ENCODE measurements around the gene HHATL.

The HHATL gene

GRCh38 chr3:42697289-42698051 lies 5.1 kb downstream of the HHATL start:
- no peak for DNase-seq (ENCODE audit: extremely low spot score)
- TF ChIP-seq FOXK2 (IDR thresholded peaks at IDR 0.05) (no peak), FOXM1 (IDR thresholded peaks at IDR 0.05; ENCODE audit: borderline replicate concordance) (no peak), L3MBTL2 (conservative IDR thresholded peaks at IDR 0.05) (no peak), ELF4 (IDR thresholded peaks at IDR 0.05) (no peak), ARNT (IDR thresholded peaks at IDR 0.05) (no peak), HDGF (IDR thresholded peaks at IDR 0.05; ENCODE audit: borderline replicate concordance) (no peak), ZNF384 (IDR thresholded peaks at IDR 0.05) (no peak), BHLHE40 (IDR thresholded peaks at IDR 0.05; ENCODE audit: borderline replicate concordance) (no peak), SUZ12 (IDR thresholded peaks at IDR 0.05) (no peak), FOXA1 (IDR thresholded peaks at IDR 0.05) (no peak), NFRKB (IDR thresholded peaks at IDR 0.05) (no peak)
- TF ChIP-seq, protein P1, sequence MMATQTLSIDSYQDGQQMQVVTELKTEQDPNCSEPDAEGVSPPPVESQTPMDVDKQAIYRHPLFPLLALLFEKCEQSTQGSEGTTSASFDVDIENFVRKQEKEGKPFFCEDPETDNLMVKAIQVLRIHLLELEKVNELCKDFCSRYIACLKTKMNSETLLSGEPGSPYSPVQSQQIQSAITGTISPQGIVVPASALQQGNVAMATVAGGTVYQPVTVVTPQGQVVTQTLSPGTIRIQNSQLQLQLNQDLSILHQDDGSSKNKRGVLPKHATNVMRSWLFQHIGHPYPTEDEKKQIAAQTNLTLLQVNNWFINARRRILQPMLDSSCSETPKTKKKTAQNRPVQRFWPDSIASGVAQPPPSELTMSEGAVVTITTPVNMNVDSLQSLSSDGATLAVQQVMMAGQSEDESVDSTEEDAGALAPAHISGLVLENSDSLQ (IDR thresholded peaks at IDR 0.05): no peak
- CTCF ChIA-PET: interaction anchor here (0.9 kb wide), 1 partner anchor 14 kb away, joined by 3 read pairs; no protein-coding TSS in a partner anchor
- POLR2A ChIA-PET: no interaction called here

- TF ChIP-seq HDGF (IDR thresholded peaks at IDR 0.05; ENCODE audit: borderline replicate concordance): no peak
- TF ChIP-seq BHLHE40 (IDR thresholded peaks at IDR 0.05; ENCODE audit: borderline replicate concordance): no peak
- TF ChIP-seq FOXM1 (IDR thresholded peaks at IDR 0.05; ENCODE audit: borderline replicate concordance): no peak
- TF ChIP-seq, protein P1 (IDR thresholded peaks at IDR 0.05): no peak
- no peak for TF ChIP-seq FOXK2 (IDR thresholded peaks at IDR 0.05)
- no peak for TF ChIP-seq ZNF384 (IDR thresholded peaks at IDR 0.05)
- no peak for TF ChIP-seq CTBP1 (IDR thresholded peaks at IDR 0.05; ENCODE audit: borderline replicate concordance)
- no peak for TF ChIP-seq ELF4 (IDR thresholded peaks at IDR 0.05)
- no peak for TF ChIP-seq SUZ12 (IDR thresholded peaks at IDR 0.05)
- no peak for TF ChIP-seq FOXA1 (IDR thresholded peaks at IDR 0.05)
- no peak for TF ChIP-seq SP1 (IDR thresholded peaks at IDR 0.05)
- TF ChIP-seq NFRKB (IDR thresholded peaks at IDR 0.05): no peak
- DNase-seq (ENCODE audit: extremely low spot score): no peak
- CTCF ChIA-PET: no interaction called here
- POLR2A ChIA-PET: no interaction called here
Observed at GRCh38 chr3:42696356-42697288, 6.0 kb downstream of the HHATL start.

GRCh38 chr3:42694366-42694765 lies 8.2 kb downstream of the HHATL start:
- TF ChIP-seq SUZ12 (IDR thresholded peaks at IDR 0.05): no peak
- no peak for TF ChIP-seq TARDBP (IDR thresholded peaks at IDR 0.05)
- TF ChIP-seq NFRKB (IDR thresholded peaks at IDR 0.05): no peak
- no peak for TF ChIP-seq ZNF384 (IDR thresholded peaks at IDR 0.05)
- no peak for TF ChIP-seq BHLHE40 (IDR thresholded peaks at IDR 0.05; ENCODE audit: borderline replicate concordance)
- ChIA-PET CTCF (no interaction called here), POLR2A (no interaction called here)
- no peak for DNase-seq (ENCODE audit: extremely low spot score)

DNA sequence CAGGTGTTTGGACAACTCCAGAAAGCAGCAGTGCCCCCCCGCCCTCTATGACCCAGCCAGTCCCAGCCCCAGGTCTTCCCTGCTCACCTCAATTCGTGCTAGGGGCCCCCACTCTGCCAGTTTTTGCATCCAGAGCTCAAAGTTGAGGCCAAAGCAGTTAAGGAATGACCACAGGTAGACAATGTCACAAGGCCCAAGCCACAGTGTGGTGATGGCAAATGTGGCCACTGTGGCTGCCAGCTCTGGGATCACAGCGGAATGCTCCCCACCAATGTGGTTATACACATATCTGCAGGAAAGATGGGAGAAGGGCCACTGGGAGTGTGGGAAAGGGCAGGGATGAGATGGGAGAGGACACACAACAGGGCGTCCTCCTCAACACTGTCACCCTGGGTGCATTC lies 9.1 kb downstream of the HHATL start:
- no peak for DNase-seq (ENCODE audit: extremely low spot score)
- CTCF ChIA-PET: no interaction called here
- TF ChIP-seq HDGF (IDR thresholded peaks at IDR 0.05; ENCODE audit: borderline replicate concordance): no peak
- TF ChIP-seq FOXK2 (IDR thresholded peaks at IDR 0.05): no peak
- no peak for TF ChIP-seq SP1 (IDR thresholded peaks at IDR 0.05)
- no peak for TF ChIP-seq FOXA1 (IDR thresholded peaks at IDR 0.05)
- TF ChIP-seq SUZ12 (IDR thresholded peaks at IDR 0.05): no peak
- no peak for TF ChIP-seq L3MBTL2 (conservative IDR thresholded peaks at IDR 0.05)
- TF ChIP-seq TARDBP (IDR thresholded peaks at IDR 0.05): no peak
- TF ChIP-seq ELF4 (IDR thresholded peaks at IDR 0.05): no peak
- POLR2A ChIA-PET: no interaction called here

GRCh38 chr3:42692667-42693529 lies 9.7 kb downstream of the HHATL start:
- CTCF ChIA-PET: no interaction called here
- TF ChIP-seq L3MBTL2 (conservative IDR thresholded peaks at IDR 0.05) (no peak), ARNT (IDR thresholded peaks at IDR 0.05) (no peak), LEF1 (IDR thresholded peaks at IDR 0.05; ENCODE audit: borderline replicate concordance) (no peak), ZNF384 (IDR thresholded peaks at IDR 0.05) (no peak), ELF4 (IDR thresholded peaks at IDR 0.05) (no peak), SUZ12 (IDR thresholded peaks at IDR 0.05) (no peak), SP1 (IDR thresholded peaks at IDR 0.05) (no peak), NFRKB (IDR thresholded peaks at IDR 0.05) (no peak), TARDBP (IDR thresholded peaks at IDR 0.05) (no peak), FOXK2 (IDR thresholded peaks at IDR 0.05) (no peak), BHLHE40 (IDR thresholded peaks at IDR 0.05; ENCODE audit: borderline replicate concordance) (no peak), CTBP1 (IDR thresholded peaks at IDR 0.05; ENCODE audit: borderline replicate concordance) (no peak), FOXM1 (IDR thresholded peaks at IDR 0.05; ENCODE audit: borderline replicate concordance) (no peak), HDGF (IDR thresholded peaks at IDR 0.05; ENCODE audit: borderline replicate concordance) (no peak), FOXA1 (IDR thresholded peaks at IDR 0.05) (no peak)
- TF ChIP-seq, protein P1 (IDR thresholded peaks at IDR 0.05): no peak
- DNase-seq (ENCODE audit: extremely low spot score): no peak
- POLR2A ChIA-PET: no interaction called here
